GM12878 (cell line): ENCODE measurements around the gene TSGA10.

ENCODE experiments used
- ATF2 ChIP-seq: IDR thresholded peaks from 2 replicates; pipeline ENCODE4 v1.6.1; 2012; ENCODE audit warnings: low read length, inconsistent platforms
- ATF3 ChIP-seq: IDR thresholded peaks from 2 replicates; pipeline ENCODE4 v1.6.1; 2011; ENCODE audit warnings: low read depth, mild to moderate bottlenecking, low read length, moderate library complexity, borderline replicate concordance; ENCODE audit errors: extremely low read depth
- BACH1 ChIP-seq: fragments of 450-650 bp; IDR thresholded peaks from 2 replicates; pipeline ENCODE4 v1.6.1; 2017; ENCODE audit warnings: mild to moderate bottlenecking, borderline replicate concordance
- CHD4 ChIP-seq: fragments of 200-600 bp; sonication (generic); IDR thresholded peaks from 2 replicates; pipeline ENCODE4 v1.6.1; 2016; ENCODE audit warnings: mild to moderate bottlenecking
- CTCF ChIP-seq, 3 experiments: IDR thresholded peaks in 2 of 3; conservative IDR thresholded peaks in 1 of 3; 2 replicates each; pipeline ENCODE4 v1.5.1; 2011; ENCODE audit warnings: low read depth in 3 of 3, low read length in 3 of 3, mild to moderate bottlenecking in 3 of 3, control low read depth in 2 of 3, moderate library complexity in 2 of 3, inconsistent platforms in 1 of 3, mixed read lengths in 1 of 3; ENCODE audit not compliant: control insufficient read depth in 2 of 3, insufficient read depth in 1 of 3; ENCODE audit errors: extremely low read depth in 1 of 3
- ESRRA ChIP-seq: IDR thresholded peaks from 2 replicates; pipeline ENCODE4 v1.6.1; 2012; ENCODE audit warnings: mild to moderate bottlenecking, low read length, improper control_type of control experiment
- FOXM1 ChIP-seq: IDR thresholded peaks from 2 replicates; pipeline ENCODE4 v1.6.1; 2012; ENCODE audit warnings: low read depth, mild to moderate bottlenecking, inconsistent platforms, low read length, moderate library complexity
- POLR2A ChIP-seq: IDR thresholded peaks from 2 replicates; pipeline ENCODE4 v1.6.1; 2011; ENCODE audit warnings: low read depth, mild to moderate bottlenecking, low read length
- TARDBP ChIP-seq: IDR thresholded peaks from 2 replicates; pipeline ENCODE4 v1.6.1; 2016; ENCODE audit warnings: borderline replicate concordance
- ZNF217 ChIP-seq: fragments of 450-650 bp; IDR thresholded peaks from 2 replicates; pipeline ENCODE4 v1.6.1; 2017; ENCODE audit warnings: antibody characterized with exemption, mild to moderate bottlenecking

GRCh38 chr2:99158599-99158998 lies 3.9 kb upstream of the TSGA10 start:
- TF ChIP-seq POLR2A: no peak
- no peak for TF ChIP-seq ZNF217
- peak in 1 of 3 experiments; percentile 8; a peak in 1 of 6 replicates for TF ChIP-seq CTCF (IDR thresholded peaks at IDR 0.05 in 2 of 3, conservative IDR thresholded peaks at IDR 0.05 in 1 of 3; ENCODE audit: control insufficient read depth in 2 of 3, extremely low read depth in 1 of 3, insufficient read depth in 1 of 3, low read depth in 3 of 3, low read length in 3 of 3)
- no peak for TF ChIP-seq TARDBP
- TF ChIP-seq ATF3: no peak
- no peak for TF ChIP-seq ATF2
- no peak for TF ChIP-seq ESRRA
- no peak for TF ChIP-seq BACH1
- TF ChIP-seq CHD4: no peak
- no peak for TF ChIP-seq FOXM1
